ENCODE data around the gene CEP104.

CEP104 gene

DNA sequence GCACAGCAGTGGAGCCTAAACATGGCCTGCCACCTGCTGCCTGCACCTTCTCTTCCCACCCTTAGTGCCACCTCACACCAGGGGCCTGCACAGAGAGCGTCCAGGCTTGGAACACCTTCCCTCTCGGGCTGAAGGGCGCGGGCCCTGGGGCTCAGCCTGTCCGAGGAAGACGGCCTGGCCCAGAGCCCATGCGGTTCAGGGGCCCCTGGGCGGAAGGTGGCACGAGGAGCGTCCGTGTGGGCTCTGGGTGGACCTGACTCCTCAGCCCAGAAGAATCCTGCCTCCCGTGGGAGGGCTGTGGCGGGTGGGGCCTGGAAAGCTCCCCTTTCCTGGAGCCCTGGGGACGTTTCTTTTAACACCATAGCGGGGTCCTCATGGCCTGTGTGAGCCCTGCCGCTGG, 19.7 kb upstream of the CEP104 start:
- TF ChIP-seq, protein P1, sequence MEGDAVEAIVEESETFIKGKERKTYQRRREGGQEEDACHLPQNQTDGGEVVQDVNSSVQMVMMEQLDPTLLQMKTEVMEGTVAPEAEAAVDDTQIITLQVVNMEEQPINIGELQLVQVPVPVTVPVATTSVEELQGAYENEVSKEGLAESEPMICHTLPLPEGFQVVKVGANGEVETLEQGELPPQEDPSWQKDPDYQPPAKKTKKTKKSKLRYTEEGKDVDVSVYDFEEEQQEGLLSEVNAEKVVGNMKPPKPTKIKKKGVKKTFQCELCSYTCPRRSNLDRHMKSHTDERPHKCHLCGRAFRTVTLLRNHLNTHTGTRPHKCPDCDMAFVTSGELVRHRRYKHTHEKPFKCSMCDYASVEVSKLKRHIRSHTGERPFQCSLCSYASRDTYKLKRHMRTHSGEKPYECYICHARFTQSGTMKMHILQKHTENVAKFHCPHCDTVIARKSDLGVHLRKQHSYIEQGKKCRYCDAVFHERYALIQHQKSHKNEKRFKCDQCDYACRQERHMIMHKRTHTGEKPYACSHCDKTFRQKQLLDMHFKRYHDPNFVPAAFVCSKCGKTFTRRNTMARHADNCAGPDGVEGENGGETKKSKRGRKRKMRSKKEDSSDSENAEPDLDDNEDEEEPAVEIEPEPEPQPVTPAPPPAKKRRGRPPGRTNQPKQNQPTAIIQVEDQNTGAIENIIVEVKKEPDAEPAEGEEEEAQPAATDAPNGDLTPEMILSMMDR (conservative IDR thresholded peaks at IDR 0.05), result no peak

DNA sequence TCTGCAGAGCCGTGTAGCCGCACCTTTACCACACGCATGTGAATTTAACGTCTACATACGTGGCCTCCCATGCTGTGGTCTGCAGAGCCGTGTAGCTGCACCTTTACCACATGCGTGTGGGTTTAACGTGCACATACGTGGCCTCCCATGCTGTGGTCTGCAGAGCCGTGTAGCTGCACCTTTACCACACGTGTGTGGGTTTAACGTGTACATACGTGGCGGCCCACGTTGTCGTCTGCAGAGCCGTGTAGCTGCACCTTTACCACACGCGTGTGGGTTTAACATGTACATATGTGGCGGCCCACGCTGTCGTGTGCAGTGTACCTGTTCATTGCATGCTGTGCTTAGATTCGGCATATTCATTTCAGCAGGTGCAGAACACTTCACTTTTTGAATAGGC, 17.7 kb upstream of the CEP104 start:
- TF ChIP-seq, protein P1 (conservative IDR thresholded peaks at IDR 0.05), result no peak
- H3K27ac ChIP-seq, result no peak overlapping the region

More for the DNA sequence above, 19.7 kb upstream of the CEP104 start:
- no peak overlapping the region for H3K27ac ChIP-seq

DNA sequence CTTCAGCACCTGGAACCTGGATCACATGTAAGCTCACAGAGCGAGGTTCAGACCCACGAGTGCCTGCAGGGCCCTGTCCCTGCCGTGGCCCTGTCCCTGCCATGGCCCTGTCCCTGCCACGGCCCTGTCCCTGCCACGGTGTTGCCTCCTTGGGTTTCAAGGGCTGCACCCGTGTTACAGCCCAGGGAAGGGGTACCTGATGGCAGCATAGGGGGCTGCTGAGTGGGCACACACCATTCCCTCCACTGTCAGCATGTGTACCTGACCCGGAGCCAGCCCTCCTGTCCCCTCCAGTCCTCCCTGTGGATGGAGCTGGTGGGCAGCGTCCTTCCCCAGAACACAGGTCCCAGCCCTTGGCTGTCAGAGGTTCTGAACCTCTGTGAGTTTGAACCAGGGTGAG, 15.5 kb upstream of the CEP104 start:
- TF ChIP-seq, protein P1 (conservative IDR thresholded peaks at IDR 0.05), result no peak

DNA sequence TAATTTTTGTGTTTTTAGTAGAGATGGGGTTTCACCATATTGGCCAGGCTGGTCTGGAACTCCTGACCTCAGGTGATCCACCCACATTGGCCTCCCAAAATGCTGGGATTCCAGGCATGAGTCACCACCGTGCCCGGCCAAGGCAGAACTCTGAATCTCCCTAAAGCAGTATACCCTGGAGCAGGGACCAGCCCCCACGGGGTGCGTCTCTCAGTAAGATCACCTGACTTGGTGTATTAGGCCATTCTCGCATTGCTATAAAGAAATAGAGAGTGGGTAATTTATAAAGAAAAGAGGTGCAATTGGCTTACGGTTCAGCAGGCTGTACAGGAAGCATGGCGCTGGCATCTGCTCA, 14.4 kb upstream of the CEP104 start:
- H3K27ac ChIP-seq, result no peak overlapping the region
- TF ChIP-seq, protein P1 (conservative IDR thresholded peaks at IDR 0.05), result no peak

More for the DNA sequence above, 15.5 kb upstream of the CEP104 start:
- no peak overlapping the region for H3K27ac ChIP-seq

DNA sequence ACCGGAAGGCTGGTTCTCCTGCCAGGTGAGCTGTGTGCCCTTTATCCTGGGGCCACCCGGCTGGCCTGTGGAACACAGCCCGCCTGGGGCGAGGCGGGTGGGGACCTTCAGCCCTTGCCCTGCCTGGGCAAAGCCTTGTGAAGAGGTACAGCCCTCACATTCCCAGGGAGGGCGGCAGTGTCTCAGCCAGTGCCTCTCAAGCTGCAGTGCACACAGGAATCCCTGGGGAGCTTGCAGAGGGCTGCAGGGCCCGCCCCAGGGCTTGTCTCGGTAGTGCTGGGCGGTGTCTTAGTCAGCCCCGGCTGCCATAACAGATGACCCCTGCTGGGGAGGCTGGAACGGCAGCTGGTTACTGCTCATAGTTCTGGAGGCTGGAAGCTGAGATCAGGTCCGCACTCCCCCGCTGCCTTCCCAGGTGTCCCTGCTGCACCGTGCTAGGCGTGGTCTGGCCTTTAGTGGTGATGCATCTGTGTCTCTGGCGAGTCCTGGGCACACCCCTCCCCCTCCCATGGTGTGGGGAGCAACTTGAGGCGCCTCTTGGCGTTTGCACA, 12.8 kb upstream of the CEP104 start:
- TF ChIP-seq, protein P1 (conservative IDR thresholded peaks at IDR 0.05), result no peak
- no peak overlapping the region for H3K27ac ChIP-seq

DNA sequence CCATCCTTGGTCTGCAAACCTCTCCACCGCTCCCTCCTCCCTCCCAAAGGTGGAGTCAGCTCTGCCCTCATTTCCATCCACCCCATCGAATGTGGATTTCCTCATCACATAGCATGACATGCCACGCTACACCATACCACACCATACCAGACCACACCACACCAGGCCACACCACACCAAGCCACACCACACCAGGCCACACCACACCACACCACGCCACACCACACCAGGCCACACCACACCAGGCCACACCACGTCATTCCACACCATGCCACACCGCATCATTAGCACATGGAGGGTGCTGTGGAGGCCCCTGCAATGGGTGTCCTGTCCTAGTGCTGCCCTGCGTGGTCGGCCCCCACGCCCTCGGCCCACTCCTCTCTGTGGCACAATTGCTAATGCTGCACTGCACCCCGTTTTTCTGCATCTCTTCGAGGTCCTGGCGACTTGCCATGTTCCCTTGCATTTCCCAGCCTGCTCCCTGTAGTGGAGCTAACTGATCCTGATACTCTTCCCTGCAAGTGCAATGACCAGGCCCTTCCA, 11.5 kb upstream of the CEP104 start:
- TF ChIP-seq, protein P1 (conservative IDR thresholded peaks at IDR 0.05), result no peak
- no peak overlapping the region for H3K27ac ChIP-seq

DNA sequence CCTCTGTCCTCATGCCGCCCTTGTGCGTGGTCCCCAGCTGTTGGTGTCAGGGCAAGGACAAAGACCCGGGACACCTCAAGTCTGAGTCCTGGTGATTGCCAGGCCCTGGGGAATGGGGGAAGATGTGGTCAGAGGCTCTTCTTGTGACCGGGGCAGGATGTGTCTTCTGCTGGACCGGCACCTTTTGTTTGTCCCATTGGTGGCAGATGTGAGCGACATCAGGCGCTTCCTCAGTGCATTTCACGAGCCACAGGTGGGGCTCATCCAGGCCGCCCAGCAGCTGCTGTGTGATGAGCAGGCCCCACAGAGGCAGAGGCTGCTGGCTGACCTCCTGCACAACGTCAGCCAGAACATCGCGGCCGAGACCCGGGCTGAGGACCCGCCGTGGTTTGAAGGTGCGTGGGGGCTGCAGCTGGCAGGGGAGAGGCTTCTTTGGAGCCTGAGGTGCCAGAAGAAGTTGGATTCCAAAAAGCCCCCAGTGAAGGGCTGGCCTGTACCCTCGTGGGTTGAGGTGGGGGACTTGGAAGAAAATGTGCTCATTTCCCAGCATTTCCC, 8.7 kb upstream of the CEP104 start:
- TF ChIP-seq, protein P1 (conservative IDR thresholded peaks at IDR 0.05), result no peak

More for the DNA sequence above, 8.7 kb upstream of the CEP104 start:
- no peak overlapping the region for H3K27ac ChIP-seq
